ENCODE measurements around the gene HCN3.
"Not testable (repeated sequence)": the region's sequence is repeated elsewhere in the genome, so short reads cannot be mapped to it uniquely, and the experiment has no call there.

HCN3 gene

GRCh38 chr1:155287987-155288543 is 10.8 kb downstream of the HCN3 start:
- H3K4me3 ChIP-seq (ENCODE audit: low read length, poor library complexity, severe bottlenecking), result no peak overlapping the region
- no peak overlapping the region for H2AFZ ChIP-seq (ENCODE audit: low read length)
- no peaks in the 10 kb centered on the region for H4K20me1 ChIP-seq (ENCODE audit: insufficient read depth, low read length, poor library complexity, severe bottlenecking)
- H3K9ac ChIP-seq (ENCODE audit: low read depth, low read length, poor library complexity, severe bottlenecking), result no peak overlapping the region
- no peaks in the 10 kb centered on the region for H3F3A ChIP-seq (ENCODE audit: low read depth)
- no peaks in the 10 kb centered on the region for H3K9me2 ChIP-seq (replicated peaks; ENCODE audit: low read depth, low read length)
- no peaks in the 10 kb centered on the region for H3K79me2 ChIP-seq (ENCODE audit: insufficient read depth, low read length)
- H3K4me2 ChIP-seq (ENCODE audit: low read depth, low read length, poor library complexity, severe bottlenecking), result no peak overlapping the region
- H3K36me3 ChIP-seq (ENCODE audit: insufficient read depth, low read length), result no peaks in the 10 kb centered on the region
- TF ChIP-seq CTCF (conservative IDR thresholded peaks at IDR 0.05; ENCODE audit: low read length), result no peak
- TF ChIP-seq EZH2phosphoT487 (IDR thresholded peaks at IDR 0.05; ENCODE audit: borderline replicate concordance), result no peak
- no peaks in the 10 kb centered on the region for H3K4me1 ChIP-seq (ENCODE audit: insufficient read depth, low read length, poor library complexity, severe bottlenecking)
- no peaks in the 10 kb centered on the region for H3K27me3 ChIP-seq (ENCODE audit: insufficient read depth, low read length, poor library complexity, severe bottlenecking)
- H3K9me3 ChIP-seq (ENCODE audit: insufficient read depth, low read depth, low read length), result no peaks in the 10 kb centered on the region

DNA sequence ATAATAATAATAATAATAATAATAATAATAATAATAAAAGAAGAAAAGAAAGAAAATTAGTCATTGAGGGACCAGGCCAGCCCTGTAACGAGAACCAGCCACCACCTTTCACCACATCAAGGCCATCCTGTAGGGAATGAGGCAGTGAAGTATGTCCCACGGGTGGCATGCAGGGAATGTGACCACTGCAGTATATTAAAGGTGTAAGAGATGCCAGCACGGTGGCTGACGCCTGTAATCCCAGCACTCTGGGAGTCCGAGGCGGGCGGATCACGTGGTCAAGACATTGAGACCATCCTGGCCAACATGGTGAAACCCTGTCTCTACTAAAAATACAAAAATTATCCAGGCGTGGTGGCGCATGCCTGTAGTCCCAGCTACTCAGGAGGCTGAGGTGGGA is 13.7 kb downstream of the HCN3 start:
- H2AFZ ChIP-seq (ENCODE audit: low read length); H3K9ac ChIP-seq (ENCODE audit: low read depth, low read length, poor library complexity, severe bottlenecking); H3K4me2 ChIP-seq (ENCODE audit: low read depth, low read length, poor library complexity, severe bottlenecking); H3K9me3 ChIP-seq (ENCODE audit: insufficient read depth, low read depth, low read length); H3K79me2 ChIP-seq (ENCODE audit: insufficient read depth, low read length); H3K36me3 ChIP-seq (ENCODE audit: insufficient read depth, low read length); H3K9me2 ChIP-seq (replicated peaks; ENCODE audit: low read depth, low read length); H3K4me3 ChIP-seq (ENCODE audit: low read length, poor library complexity, severe bottlenecking); H3K4me1 ChIP-seq (ENCODE audit: insufficient read depth, low read length, poor library complexity, severe bottlenecking); H3K27me3 ChIP-seq (ENCODE audit: insufficient read depth, low read length, poor library complexity, severe bottlenecking); H3F3A ChIP-seq (ENCODE audit: low read depth); H4K20me1 ChIP-seq (ENCODE audit: insufficient read depth, low read length, poor library complexity, severe bottlenecking): not testable (repeated sequence)

DNA sequence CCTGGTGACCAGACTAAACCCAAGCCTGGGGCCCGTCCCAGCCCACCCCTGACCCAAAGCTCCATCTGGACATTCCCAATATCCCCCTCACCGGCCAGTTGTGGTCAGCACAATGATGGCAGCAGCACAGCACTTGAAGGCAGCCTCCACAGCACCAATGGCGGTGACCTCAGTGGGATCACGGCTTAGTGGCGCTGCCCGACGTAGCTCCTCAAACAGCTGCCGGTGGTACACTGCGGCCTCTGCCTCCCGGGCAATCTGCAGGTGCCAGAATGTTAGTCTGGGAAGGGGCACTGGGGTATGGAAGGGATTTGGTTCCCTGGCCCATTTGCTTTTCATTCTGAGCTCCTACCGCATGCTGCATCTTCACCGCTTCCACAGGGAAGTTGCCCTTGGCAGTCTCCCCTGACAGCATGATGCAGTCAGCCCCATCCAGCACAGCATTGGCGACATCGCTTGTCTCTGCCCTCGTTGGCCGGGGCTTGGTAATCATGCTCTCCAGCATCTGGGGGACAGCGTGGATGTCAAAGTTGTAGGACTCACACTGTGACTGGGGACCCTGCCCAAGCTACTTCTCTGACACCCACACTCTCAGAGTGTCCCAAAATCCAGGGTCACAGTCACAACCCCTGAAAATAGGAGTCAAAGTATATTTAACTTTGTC is 16.0 kb downstream of the HCN3 start:
- no peaks in the 10 kb centered on the region for H3K27me3 ChIP-seq (ENCODE audit: insufficient read depth, low read length, poor library complexity, severe bottlenecking)

More for the DNA sequence above, 16.0 kb downstream of the HCN3 start:
- Histone ChIP-seq H2AFZ (ENCODE audit: low read length) (no peak overlapping the region), H3K4me1 (ENCODE audit: insufficient read depth, low read length, poor library complexity, severe bottlenecking) (no peaks in the 10 kb centered on the region), H3K9me3 (ENCODE audit: insufficient read depth, low read depth, low read length) (no peaks in the 10 kb centered on the region), H3K4me2 (ENCODE audit: low read depth, low read length, poor library complexity, severe bottlenecking) (no peak overlapping the region), H3K79me2 (ENCODE audit: insufficient read depth, low read length) (no peaks in the 10 kb centered on the region), H4K20me1 (ENCODE audit: insufficient read depth, low read length, poor library complexity, severe bottlenecking) (no peaks in the 10 kb centered on the region), H3K4me3 (ENCODE audit: low read length, poor library complexity, severe bottlenecking) (no peak overlapping the region), H3F3A (ENCODE audit: low read depth) (no peaks in the 10 kb centered on the region), H3K9ac (ENCODE audit: low read depth, low read length, poor library complexity, severe bottlenecking) (no peak overlapping the region), H3K9me2 (replicated peaks; ENCODE audit: low read depth, low read length) (no peaks in the 10 kb centered on the region), H3K36me3 (ENCODE audit: insufficient read depth, low read length) (no peaks in the 10 kb centered on the region)
- TF ChIP-seq CTCF (conservative IDR thresholded peaks at IDR 0.05; ENCODE audit: low read length) (no peak), EZH2phosphoT487 (IDR thresholded peaks at IDR 0.05; ENCODE audit: borderline replicate concordance) (no peak)

Data from Loucy (cell line).